ENCODE data around the gene CAMTA1. TPM values are rescaled to one million over a fixed set of nuclear protein-coding genes. Genes with fewer than 3 reads are reported as not detected.

The CAMTA1 gene
- total RNA-seq, 4 donors from 2014 or later, result 57.4 to 88.3 (median 62.1) TPM

DNA sequence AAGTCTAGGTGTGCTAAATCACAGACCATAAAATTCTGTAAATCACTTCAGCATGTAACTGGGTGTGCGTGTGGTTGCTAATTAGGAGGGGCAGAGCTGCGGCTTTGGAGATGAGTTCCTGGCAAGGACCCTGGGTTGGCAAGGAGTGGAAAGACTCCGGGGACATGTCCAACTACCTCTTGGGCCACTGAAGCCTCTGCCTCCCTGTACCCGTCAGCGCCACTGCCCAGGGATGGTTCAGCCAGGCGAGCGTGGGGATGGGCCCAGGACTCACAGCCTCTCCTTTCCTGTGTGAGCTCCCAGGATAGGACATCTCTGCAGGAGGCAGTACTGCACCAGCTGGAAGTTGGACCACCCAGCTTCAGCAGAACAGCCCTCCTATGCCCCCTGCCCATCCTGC lies 599.4 kb downstream of the CAMTA1 start:
- DNase-seq, result peak in 1 of 3 donors; percentile 24
- no peak for TF ChIP-seq POLR2A (IDR thresholded peaks at IDR 0.05)
- TF ChIP-seq, protein P1, sequence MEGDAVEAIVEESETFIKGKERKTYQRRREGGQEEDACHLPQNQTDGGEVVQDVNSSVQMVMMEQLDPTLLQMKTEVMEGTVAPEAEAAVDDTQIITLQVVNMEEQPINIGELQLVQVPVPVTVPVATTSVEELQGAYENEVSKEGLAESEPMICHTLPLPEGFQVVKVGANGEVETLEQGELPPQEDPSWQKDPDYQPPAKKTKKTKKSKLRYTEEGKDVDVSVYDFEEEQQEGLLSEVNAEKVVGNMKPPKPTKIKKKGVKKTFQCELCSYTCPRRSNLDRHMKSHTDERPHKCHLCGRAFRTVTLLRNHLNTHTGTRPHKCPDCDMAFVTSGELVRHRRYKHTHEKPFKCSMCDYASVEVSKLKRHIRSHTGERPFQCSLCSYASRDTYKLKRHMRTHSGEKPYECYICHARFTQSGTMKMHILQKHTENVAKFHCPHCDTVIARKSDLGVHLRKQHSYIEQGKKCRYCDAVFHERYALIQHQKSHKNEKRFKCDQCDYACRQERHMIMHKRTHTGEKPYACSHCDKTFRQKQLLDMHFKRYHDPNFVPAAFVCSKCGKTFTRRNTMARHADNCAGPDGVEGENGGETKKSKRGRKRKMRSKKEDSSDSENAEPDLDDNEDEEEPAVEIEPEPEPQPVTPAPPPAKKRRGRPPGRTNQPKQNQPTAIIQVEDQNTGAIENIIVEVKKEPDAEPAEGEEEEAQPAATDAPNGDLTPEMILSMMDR (IDR thresholded peaks at IDR 0.05), result no peak
- H3K27me3 ChIP-seq, result no peaks in the 10 kb centered on the region

DNA sequence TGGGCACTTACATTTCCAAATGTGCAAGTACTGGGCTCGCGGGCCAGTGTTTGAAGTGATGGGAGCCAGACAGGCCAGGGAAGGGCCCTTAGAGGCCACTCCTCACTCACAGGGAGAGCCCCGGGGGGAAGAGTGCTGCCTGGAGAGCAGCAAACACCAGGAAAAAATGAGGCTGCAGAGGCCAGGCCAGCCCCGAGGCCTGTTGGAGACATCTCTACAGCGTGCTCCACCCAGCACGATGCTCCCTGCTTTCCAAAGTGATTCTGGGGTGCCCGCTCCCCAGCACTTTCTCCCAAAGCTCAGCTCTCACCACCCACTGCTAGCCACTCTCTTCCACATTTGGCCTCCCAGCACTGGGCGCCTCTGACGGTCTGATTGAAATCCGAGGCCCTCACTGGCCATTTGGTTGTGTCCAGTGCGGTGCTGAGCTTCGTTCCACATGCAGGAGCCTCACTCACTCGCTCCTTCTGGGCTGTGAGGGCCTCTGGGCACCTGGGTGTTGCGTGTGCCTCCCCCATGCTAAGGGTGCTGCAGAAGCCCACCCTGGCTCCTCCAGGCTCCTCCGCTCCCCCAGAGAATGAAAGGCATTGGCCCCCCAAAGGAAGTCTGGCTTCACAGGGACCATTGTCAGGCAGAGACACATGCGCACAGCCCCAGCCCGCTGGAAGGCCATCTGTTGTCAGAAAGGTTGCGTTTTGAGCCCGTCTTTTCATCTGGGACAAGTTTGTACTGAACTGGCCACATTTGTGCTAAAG lies 600.4 kb downstream of the CAMTA1 start:
- no peak overlapping the region for H3K27ac ChIP-seq
- H3K9me3 ChIP-seq, result peaks cover 0 to 4% (median 0%) of the 10 kb centered on the region in 4 donors
- H3K4me1 ChIP-seq, result peaks cover 0 to 10% (median 0%) of the 10 kb centered on the region in 4 donors
- no peaks in the 10 kb centered on the region for H3K27me3 ChIP-seq
- no peaks in the 10 kb centered on the region for H3K36me3 ChIP-seq
- peak in 2 of 3 donors; percentile 8 to 38 for DNase-seq
- H3K4me3 ChIP-seq, result no peak overlapping the region
- no peak for TF ChIP-seq POLR2A (IDR thresholded peaks at IDR 0.05)
- TF ChIP-seq, protein P1 (IDR thresholded peaks at IDR 0.05), result no peak

More for the DNA sequence above, 599.4 kb downstream of the CAMTA1 start:
- Histone ChIP-seq H3K4me3 (no peak overlapping the region), H3K27ac (no peak overlapping the region), H3K36me3 (no peaks in the 10 kb centered on the region), H3K4me1 (peaks cover 0 to 10% (median 0%) of the 10 kb centered on the region in 4 donors), H3K9me3 (peaks cover 0 to 4% (median 0%) of the 10 kb centered on the region in 4 donors)

DNA sequence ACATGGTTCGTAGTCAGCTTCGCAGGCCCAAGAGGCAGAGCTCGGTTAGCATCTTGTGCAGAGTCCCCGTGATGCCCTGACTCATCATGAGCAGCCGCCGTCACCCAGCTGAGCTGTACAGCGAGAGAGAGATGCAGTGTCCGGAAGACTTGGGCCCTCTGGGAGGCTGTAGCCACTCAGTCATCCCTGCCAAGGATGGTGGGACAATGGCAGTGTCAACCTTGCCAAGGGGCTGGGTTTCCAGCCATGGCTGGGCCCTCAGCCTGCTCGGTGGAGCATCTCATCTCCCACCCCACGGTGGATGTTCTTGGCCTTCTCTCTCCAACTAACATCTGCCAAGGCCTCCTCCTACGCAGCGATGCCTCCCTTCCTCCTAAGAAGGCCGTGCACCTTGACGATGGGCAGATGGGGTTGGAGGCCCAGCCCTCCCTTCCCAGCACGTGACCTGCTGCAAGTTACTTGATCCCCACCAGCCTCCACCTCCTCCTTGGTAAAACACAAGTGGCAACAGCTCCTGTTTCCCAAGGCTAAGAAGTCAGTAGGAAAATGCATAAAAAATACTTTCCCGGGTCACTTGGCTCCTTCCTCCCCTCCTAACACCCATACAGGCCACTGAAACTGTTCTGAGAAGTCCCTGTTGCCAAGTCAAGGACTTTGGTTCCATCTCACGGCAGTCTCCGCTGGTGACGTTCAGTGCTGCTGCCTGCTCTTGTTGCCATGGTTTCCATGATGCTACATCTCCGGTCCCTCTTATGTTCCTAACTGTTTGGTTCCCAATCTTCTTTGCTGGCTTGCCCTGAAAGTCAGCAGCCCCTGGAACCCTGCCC lies 601.2 kb downstream of the CAMTA1 start:
- Histone ChIP-seq H3K27ac (no peak overlapping the region), H3K27me3 (no peaks in the 10 kb centered on the region), H3K4me1 (peaks cover 0 to 10% (median 0%) of the 10 kb centered on the region in 4 donors), H3K9me3 (peaks cover 0 to 4% (median 0%) of the 10 kb centered on the region in 4 donors), H3K4me3 (no peak overlapping the region), H3K36me3 (no peaks in the 10 kb centered on the region)
- TF ChIP-seq, protein P1 (IDR thresholded peaks at IDR 0.05), result no peak
- no peak for TF ChIP-seq POLR2A (IDR thresholded peaks at IDR 0.05)
- DNase-seq, result peak in 1 of 3 donors; percentile 27

DNA sequence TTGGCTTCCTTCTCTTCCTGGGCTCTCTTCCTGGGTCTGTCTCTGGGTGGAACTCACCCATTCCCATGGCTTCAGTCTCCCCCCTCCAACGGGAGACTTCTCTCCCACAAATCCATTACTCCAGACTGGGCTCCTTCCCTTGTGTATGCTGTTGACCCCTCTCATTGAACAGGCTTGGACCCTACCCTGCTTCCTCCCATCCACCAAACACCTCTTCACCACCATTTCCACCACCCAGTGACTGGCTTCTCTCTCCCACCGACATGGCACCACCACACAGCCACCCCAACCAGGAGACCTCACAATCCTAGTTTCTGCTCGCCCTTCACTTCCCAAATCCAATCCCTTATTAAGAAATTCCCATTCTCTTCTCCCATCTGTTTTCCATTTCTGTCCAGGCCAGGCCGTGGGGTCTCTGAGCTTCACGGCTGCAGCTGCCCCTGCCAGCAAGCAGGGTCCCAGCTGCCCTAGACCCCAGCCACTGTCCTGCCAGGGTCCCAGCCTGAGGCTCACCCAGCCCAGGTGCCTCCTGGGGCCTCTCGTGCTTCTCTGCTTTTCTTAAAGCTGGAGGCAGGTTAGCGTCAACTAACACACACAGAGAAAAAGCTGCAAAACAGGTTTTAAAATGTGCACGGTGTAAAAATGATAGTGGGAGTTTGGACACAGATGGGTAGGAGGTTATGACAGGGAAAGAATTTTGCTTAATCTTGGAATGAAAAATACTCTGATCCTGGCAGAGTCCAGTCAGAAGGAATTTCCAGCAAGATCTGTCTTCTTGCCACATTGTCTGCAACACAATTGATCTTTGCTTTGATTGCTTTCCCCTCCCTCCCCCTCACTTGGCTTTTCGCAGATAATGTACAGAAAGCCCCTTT lies 602.0 kb downstream of the CAMTA1 start:
- peak in 2 of 3 donors; percentile 11 to 13 for DNase-seq
- H3K27ac ChIP-seq, result no peak overlapping the region
- H3K4me1 ChIP-seq, result peaks cover 0 to 10% (median 0%) of the 10 kb centered on the region in 4 donors
- H3K4me3 ChIP-seq, result no peak overlapping the region
- H3K9me3 ChIP-seq, result peaks cover 0 to 4% (median 0%) of the 10 kb centered on the region in 4 donors
- TF ChIP-seq, protein P1 (IDR thresholded peaks at IDR 0.05), result no peak
- no peak for TF ChIP-seq POLR2A (IDR thresholded peaks at IDR 0.05)
- H3K36me3 ChIP-seq, result no peaks in the 10 kb centered on the region
- H3K27me3 ChIP-seq, result no peaks in the 10 kb centered on the region

DNA sequence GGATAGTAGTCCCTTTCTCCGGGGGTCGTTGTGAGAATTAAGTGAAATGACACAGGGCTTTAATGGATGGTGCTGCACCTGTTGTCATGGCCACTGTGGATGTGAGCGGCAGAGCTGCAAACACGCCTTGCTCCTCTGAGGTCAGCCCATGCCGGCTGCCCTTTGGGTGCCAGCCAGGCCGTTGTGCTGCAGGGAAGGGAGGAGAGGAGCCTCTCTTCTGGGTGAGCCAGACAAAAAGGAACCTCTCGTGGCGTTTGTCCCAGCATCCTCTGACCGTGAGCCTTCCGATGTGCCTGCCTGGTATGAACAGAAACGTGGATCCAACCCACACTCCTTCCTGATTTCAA lies 602.9 kb downstream of the CAMTA1 start:
- Histone ChIP-seq H3K36me3 (no peaks in the 10 kb centered on the region), H3K27me3 (no peaks in the 10 kb centered on the region), H3K27ac (no peak overlapping the region), H3K4me3 (no peak overlapping the region), H3K9me3 (peaks cover 0 to 4% (median 0%) of the 10 kb centered on the region in 4 donors), H3K4me1 (peaks cover 0 to 10% (median 0%) of the 10 kb centered on the region in 4 donors)
- DNase-seq, result no peak
- TF ChIP-seq, protein P1 (IDR thresholded peaks at IDR 0.05), result no peak
- no peak for TF ChIP-seq POLR2A (IDR thresholded peaks at IDR 0.05)
